ENCODE data around the gene LHPP.

DNA sequence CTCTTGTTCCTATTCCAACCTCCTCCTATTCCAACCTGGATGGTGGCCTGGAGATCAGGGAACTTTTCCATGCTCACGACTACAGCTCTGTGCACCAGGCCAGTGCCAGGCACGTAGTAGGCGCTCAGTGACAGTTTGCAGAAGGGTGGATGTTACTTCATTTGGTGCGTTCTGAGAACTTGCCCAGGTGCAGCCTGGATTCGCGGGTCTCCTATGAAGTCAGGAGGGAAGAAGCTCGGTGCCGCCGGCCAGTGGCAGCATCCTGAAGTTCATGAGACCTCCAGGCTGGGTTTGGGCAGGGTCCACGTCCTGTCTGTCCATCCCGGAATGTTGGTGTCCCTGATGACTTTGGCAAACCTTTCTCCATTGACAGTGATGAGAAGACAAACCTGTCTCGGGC is 21.3 kb downstream of the LHPP start:
- TF ChIP-seq SUZ12 (IDR thresholded peaks at IDR 0.05; ENCODE audit: extremely low read depth, insufficient read depth, insufficient read length) = no peak
- TF ChIP-seq YY1 (IDR thresholded peaks at IDR 0.05; ENCODE audit: insufficient read depth, insufficient read length) = no peak
